Esophagus muscularis mucosa (tissue), 3 donors: ENCODE results near the gene AFF3.

ENCODE experiments used
- POLR2A ChIP-seq: fragments of 450-650 bp; IDR thresholded peaks from one replicate; pipeline ENCODE4 v1.6.1; 2017; ENCODE audit warnings: antibody characterized with exemption, moderate library complexity, mild to moderate bottlenecking, low read depth
- POLR2AphosphoS5 ChIP-seq, 2 donors: sonication (generic); formaldehyde crosslinking; IDR thresholded peaks; one replicate each; pipeline ENCODE4 v1.6.1; 2017; ENCODE audit warnings: antibody characterized with exemption in 2 of 2
- TF ChIP-seq, protein P1 (sequence below), 3 experiments: fragments of 200-600 bp in 2 of 3; fragments of 450-650 bp in 1 of 3; sonication (generic) in 2 of 3; IDR thresholded peaks; one replicate each; pipeline ENCODE4 v1.5.1; 2017 to 2019; ENCODE audit warnings: antibody characterized with exemption in 3 of 3, mild to moderate bottlenecking in 2 of 3, moderate library complexity in 1 of 3

DNA sequence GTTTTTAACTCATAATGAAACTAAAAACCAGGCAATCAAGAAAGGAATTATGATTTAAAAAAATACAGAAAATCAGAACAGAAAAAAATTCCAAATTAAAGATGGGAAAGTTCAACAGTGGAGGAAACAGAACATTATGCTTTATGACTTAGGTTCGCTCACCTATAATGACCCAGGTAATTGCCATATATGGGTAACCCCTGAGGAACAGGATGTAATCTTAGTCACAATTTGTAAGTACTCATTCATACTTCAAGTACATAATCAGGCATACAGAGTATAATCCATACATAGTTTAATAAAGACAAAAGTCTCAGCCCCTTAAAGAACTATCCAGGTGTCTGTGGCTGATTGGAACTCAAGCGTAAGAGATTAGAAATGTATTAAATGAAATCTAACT is 159.6 kb downstream of the AFF3 start:
- TF ChIP-seq, protein P1, sequence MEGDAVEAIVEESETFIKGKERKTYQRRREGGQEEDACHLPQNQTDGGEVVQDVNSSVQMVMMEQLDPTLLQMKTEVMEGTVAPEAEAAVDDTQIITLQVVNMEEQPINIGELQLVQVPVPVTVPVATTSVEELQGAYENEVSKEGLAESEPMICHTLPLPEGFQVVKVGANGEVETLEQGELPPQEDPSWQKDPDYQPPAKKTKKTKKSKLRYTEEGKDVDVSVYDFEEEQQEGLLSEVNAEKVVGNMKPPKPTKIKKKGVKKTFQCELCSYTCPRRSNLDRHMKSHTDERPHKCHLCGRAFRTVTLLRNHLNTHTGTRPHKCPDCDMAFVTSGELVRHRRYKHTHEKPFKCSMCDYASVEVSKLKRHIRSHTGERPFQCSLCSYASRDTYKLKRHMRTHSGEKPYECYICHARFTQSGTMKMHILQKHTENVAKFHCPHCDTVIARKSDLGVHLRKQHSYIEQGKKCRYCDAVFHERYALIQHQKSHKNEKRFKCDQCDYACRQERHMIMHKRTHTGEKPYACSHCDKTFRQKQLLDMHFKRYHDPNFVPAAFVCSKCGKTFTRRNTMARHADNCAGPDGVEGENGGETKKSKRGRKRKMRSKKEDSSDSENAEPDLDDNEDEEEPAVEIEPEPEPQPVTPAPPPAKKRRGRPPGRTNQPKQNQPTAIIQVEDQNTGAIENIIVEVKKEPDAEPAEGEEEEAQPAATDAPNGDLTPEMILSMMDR (IDR thresholded peaks at IDR 0.05), result no peak
- TF ChIP-seq POLR2A (no peak), POLR2AphosphoS5 (IDR thresholded peaks at IDR 0.05) (no peak)
